ENCODE data around the gene STX1A.

STX1A gene

GRCh38 chr7:73649576-73649975 lies 69.9 kb downstream of the STX1A start:
- DNase-seq (ENCODE audit: low read depth in 2 of 2) = no peak

Measured in stimulated activated CD4-positive, alpha-beta T cell treated with anti-CD3 and anti-CD28 coated beads, Interleukin-1b, Interleukin-23, amount 100 ng/mL, for 4 hours (primary cell).